ENCODE measurements around the gene ARHGAP26. TPM values are rescaled to one million over a fixed set of nuclear protein-coding genes. Genes with fewer than 3 reads are reported as not detected.

The ARHGAP26 gene
- total and polyA plus RNA-seq, 9 donors = 1.9 to 47.1 (median 12.0) TPM

DNA sequence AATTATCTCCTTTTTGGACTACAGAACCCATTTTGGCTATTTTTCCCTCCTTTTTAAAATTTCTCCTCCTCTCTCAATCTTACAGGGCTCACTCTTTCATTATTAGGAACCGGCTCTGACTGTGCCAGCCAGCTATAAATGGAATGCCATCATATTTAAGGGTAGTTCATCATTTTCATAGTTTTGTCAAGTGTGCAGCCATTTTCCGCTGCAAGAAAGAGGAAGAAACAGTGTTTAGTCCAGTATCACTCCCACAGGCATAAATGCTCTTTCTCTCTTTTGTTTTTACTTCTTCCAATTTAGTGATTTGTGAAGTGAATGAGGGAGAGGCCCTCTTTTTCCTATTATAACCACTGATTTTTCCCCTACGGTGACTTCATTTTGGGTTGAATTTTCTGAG lies 343.3 kb downstream of the ARHGAP26 start:
- no peaks in the 10 kb centered on the region for H3K27me3 ChIP-seq
- TF ChIP-seq POLR2A (IDR thresholded peaks at IDR 0.05) = no peak
- TF ChIP-seq, protein P1, sequence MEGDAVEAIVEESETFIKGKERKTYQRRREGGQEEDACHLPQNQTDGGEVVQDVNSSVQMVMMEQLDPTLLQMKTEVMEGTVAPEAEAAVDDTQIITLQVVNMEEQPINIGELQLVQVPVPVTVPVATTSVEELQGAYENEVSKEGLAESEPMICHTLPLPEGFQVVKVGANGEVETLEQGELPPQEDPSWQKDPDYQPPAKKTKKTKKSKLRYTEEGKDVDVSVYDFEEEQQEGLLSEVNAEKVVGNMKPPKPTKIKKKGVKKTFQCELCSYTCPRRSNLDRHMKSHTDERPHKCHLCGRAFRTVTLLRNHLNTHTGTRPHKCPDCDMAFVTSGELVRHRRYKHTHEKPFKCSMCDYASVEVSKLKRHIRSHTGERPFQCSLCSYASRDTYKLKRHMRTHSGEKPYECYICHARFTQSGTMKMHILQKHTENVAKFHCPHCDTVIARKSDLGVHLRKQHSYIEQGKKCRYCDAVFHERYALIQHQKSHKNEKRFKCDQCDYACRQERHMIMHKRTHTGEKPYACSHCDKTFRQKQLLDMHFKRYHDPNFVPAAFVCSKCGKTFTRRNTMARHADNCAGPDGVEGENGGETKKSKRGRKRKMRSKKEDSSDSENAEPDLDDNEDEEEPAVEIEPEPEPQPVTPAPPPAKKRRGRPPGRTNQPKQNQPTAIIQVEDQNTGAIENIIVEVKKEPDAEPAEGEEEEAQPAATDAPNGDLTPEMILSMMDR (IDR thresholded peaks at IDR 0.05) = no peak
- no peak for TF ChIP-seq EP300 (IDR thresholded peaks at IDR 0.05)
- no peaks in the 10 kb centered on the region for H3K36me3 ChIP-seq
- no peak for DNase-seq
- no peak overlapping the region for H3K4me3 ChIP-seq
- H3K27ac ChIP-seq = no peak overlapping the region
- intact Hi-C loops (cut with DNase I) = no loop called here
- 88 to 90% (median 89%) methylated on average over 3 of the region's 3 CpGs for WGBS, 3 donors
- H3K9me3 ChIP-seq = no peaks in the 10 kb centered on the region
- no peaks in the 10 kb centered on the region for H3K4me1 ChIP-seq (ENCODE audit: insufficient read depth)

DNA sequence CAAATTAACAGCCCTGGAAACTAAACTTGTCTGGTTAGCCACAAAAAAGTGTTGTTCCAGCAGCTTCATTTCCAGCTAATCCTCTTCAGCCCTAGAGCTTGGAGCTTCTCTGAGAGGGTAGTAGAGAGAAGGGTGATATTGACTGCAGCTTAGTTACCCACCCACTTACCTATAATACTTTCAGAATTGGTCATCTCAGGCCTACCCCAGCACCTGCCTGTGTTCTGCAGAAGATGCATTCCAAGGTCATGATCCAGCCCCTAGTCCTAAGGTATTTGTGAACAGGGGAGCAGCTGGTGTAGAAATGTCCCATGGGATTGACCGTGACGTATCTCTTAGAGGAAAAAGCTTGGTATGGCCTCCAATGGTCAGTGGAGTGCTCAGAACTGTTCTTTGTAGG lies 344.3 kb downstream of the ARHGAP26 start:
- Histone ChIP-seq H3K27ac (no peak overlapping the region), H3K36me3 (no peaks in the 10 kb centered on the region), H3K27me3 (no peaks in the 10 kb centered on the region), H3K9me3 (no peaks in the 10 kb centered on the region), H3K4me1 (ENCODE audit: insufficient read depth) (no peaks in the 10 kb centered on the region), H3K4me3 (no peak overlapping the region)
- DNase-seq = no peak
- intact Hi-C loops (cut with DNase I) = no loop called here
- 47 to 50% (median 49%) methylated on average over 2 of the region's 2 CpGs for WGBS, 3 donors
- TF ChIP-seq POLR2A (IDR thresholded peaks at IDR 0.05) = no peak
- no peak for TF ChIP-seq EP300 (IDR thresholded peaks at IDR 0.05)
- TF ChIP-seq, protein P1 (IDR thresholded peaks at IDR 0.05) = no peak

DNA sequence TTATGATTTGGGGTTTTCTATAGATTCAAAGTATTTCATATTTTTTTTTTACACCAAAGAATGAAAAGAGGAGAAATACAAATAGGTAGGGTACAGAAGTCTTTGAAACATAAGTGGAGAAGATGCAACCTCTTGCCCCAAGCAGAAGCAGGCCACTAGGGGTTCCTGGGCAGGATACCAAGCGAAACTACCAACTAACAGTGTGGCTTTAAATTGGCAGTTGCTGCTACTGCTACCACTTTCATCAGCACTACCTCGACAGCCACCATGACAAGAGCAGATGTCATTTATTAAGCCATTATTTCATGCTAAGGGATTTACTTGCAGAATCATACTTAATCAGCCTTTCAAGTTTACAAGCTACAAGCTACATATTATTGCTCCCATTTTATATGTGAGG lies 345.2 kb downstream of the ARHGAP26 start:
- WGBS, 3 donors = 91 to 93% (median 93%) methylated on average over 2 of the region's 2 CpGs
- intact Hi-C loops (cut with DNase I) = no loop called here
- H3K9me3 ChIP-seq = no peaks in the 10 kb centered on the region

DNA sequence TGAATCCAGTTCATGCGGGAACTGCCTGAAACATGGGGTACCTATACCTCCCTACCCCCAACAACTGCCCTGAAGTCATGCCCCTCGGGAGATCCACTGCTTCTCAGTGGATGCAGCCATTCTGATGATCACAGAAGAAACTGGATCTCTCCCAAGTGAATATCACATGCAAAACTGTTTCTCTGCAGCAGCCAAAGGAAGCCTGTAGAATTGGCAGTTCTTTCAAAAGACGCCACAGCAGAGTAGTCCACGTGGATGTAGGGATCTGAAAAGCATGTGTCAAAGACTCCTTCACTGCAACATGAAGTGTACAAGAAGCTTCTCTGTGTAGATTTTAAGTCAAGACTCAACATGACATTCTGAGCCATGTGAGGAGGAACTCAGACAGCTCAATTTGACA lies 346.6 kb downstream of the ARHGAP26 start:
- Histone ChIP-seq H3K4me1 (ENCODE audit: insufficient read depth) (no peaks in the 10 kb centered on the region), H3K27ac (no peak overlapping the region), H3K27me3 (no peaks in the 10 kb centered on the region), H3K36me3 (no peaks in the 10 kb centered on the region), H3K4me3 (no peak overlapping the region), H3K9me3 (no peaks in the 10 kb centered on the region)
- intact Hi-C loops (cut with DNase I) = no loop called here
- DNase-seq = no peak
- TF ChIP-seq POLR2A (IDR thresholded peaks at IDR 0.05) (no peak), EP300 (IDR thresholded peaks at IDR 0.05) (no peak)
- TF ChIP-seq, protein P1 (IDR thresholded peaks at IDR 0.05) = no peak
- WGBS, 3 donors = 70 to 75% (median 71%) methylated on average over 4 of the region's 4 CpGs

More for the DNA sequence above, 345.2 kb downstream of the ARHGAP26 start:
- DNase-seq = no peak
- TF ChIP-seq EP300 (IDR thresholded peaks at IDR 0.05) (no peak), POLR2A (IDR thresholded peaks at IDR 0.05) (no peak)
- TF ChIP-seq, protein P1 (IDR thresholded peaks at IDR 0.05) = no peak
- H3K27me3 ChIP-seq = no peaks in the 10 kb centered on the region
- no peak overlapping the region for H3K4me3 ChIP-seq
- no peaks in the 10 kb centered on the region for H3K36me3 ChIP-seq
- H3K27ac ChIP-seq = no peak overlapping the region
- H3K4me1 ChIP-seq (ENCODE audit: insufficient read depth) = no peaks in the 10 kb centered on the region

DNA sequence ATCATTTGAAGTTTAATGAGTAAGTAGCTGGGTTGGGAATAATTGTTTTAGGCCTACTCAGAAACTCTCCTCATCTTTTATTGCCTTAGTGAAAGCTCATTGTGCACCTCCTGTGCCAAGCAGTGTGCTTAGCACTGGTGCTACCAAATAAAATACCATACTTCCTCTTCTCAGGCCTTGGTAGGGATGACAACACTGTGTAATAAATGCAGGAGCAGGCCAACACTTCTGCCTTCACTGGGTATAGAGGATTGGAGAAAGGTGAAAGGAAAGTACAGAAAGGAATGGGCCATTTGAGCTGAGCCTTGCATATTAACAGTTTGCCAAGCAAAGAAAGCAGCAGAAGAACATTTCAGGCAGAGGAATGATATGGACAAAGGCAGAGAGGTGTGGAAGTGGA lies 347.6 kb downstream of the ARHGAP26 start:
- Histone ChIP-seq H3K4me1 (ENCODE audit: insufficient read depth) (no peaks in the 10 kb centered on the region), H3K9me3 (no peaks in the 10 kb centered on the region), H3K27me3 (no peaks in the 10 kb centered on the region), H3K27ac (no peak overlapping the region), H3K4me3 (no peak overlapping the region), H3K36me3 (no peaks in the 10 kb centered on the region)
- TF ChIP-seq POLR2A (IDR thresholded peaks at IDR 0.05) = no peak
- TF ChIP-seq, protein P1 (IDR thresholded peaks at IDR 0.05) = no peak
- no peak for TF ChIP-seq EP300 (IDR thresholded peaks at IDR 0.05)
- intact Hi-C loops (cut with DNase I) = no loop called here
- no peak for DNase-seq
